ENCODE data around the gene OGA. TPM values are rescaled to one million over a fixed set of nuclear protein-coding genes. Genes with fewer than 3 reads are reported as not detected.

OGA gene
- total and polyA plus RNA-seq, 9 of the 15 experiments (the other 6 are each of a cell fraction or from before 2014, with no cell fraction given): 13.5 to 73.5 (median 59.5) TPM

GRCh38 chr10:101824736-101825135 lies 6.5 kb upstream of the OGA start (continued):
- no peak for TF ChIP-seq USF1 (CRISPR knock-in tag; IDR thresholded peaks at IDR 0.05)
- no peak for TF ChIP-seq SP2 (IDR thresholded peaks at IDR 0.05; ENCODE audit: extremely low read depth, low read depth, low read length, poor library complexity, severe bottlenecking)
- no peak for TF ChIP-seq NFATC3 (IDR thresholded peaks at IDR 0.05)
- TF ChIP-seq ZNF280B (CRISPR knock-in tag; IDR thresholded peaks at IDR 0.05): no peak
- no peak for TF ChIP-seq RERE (CRISPR knock-in tag; IDR thresholded peaks at IDR 0.05; ENCODE audit: borderline replicate concordance)
- TF ChIP-seq CBX8 (IDR thresholded peaks at IDR 0.05; ENCODE audit: borderline replicate concordance, extremely low read depth, low read depth, low read length, poor library complexity, severe bottlenecking): no peak
- TF ChIP-seq ZKSCAN8 (CRISPR knock-in tag; IDR thresholded peaks at IDR 0.05): no peak
- no peak for TF ChIP-seq CLOCK (CRISPR knock-in tag; IDR thresholded peaks at IDR 0.05; ENCODE audit: borderline replicate concordance)
- peak; percentile 58; the same call in 1 of the 2 replicates for TF ChIP-seq EP400 (IDR thresholded peaks at IDR 0.05)
- TF ChIP-seq DIDO1 (tag; IDR thresholded peaks at IDR 0.05; ENCODE audit: low read depth): no peak
- peak; percentile 78 for TF ChIP-seq MTA2 (IDR thresholded peaks at IDR 0.05; ENCODE audit: low read depth)
- no peak for TF ChIP-seq RAD51 (IDR thresholded peaks at IDR 0.05; ENCODE audit: borderline replicate concordance, low read depth)
- TF ChIP-seq HDAC8 (tag; IDR thresholded peaks at IDR 0.05): no peak
- no peak for TF ChIP-seq FOXA3 (CRISPR knock-in tag; conservative IDR thresholded peaks at IDR 0.05 in 1 of 2, IDR thresholded peaks at IDR 0.05 in 1 of 2)
- no peak for TF ChIP-seq CHD2 (IDR thresholded peaks at IDR 0.05; ENCODE audit: low read depth, low read length)
- TF ChIP-seq SMARCA4 (IDR thresholded peaks at IDR 0.05): peak; percentile 95
- no peak for TF ChIP-seq RB1 (IDR thresholded peaks at IDR 0.05; ENCODE audit: low read depth)
- no peak for TF ChIP-seq ZNF436 (CRISPR knock-in tag; IDR thresholded peaks at IDR 0.05)
- TF ChIP-seq HNRNPH1 (optimal IDR thresholded peaks at IDR 0.05; ENCODE audit: low read depth, low read length): no peak

Measured in K562 (cell line).